ENCODE results near the gene NEK7. TPM values are rescaled to one million over a fixed set of nuclear protein-coding genes. Genes with fewer than 3 reads are reported as not detected.

Gene NEK7
- total RNA-seq, 1 donor: 366 TPM

DNA sequence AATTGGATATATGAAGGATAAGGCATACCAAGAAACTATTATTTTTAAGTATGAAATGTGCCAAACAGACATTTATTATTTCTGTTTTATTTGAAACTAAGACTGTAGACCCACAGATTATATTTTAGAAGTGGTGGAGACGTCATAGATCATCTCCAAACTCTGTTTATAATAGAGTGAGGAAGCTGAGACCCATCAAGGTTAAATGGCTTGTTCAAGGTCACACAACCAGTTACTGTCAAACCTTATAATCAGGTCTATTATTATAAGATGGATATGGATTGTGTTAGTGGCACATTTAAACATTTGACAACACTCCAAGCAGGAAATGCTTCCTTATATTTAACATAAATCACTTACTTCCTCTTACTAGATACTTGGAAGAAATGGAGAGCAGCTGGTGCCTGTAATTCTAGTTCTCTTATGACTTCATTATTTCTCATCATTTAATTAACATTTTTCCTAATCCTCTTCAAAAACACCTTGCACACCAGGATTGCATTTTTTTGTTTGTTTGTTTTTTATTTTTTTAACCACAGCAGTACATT lies 117.0 kb downstream of the NEK7 start:
- TF ChIP-seq, protein P1, sequence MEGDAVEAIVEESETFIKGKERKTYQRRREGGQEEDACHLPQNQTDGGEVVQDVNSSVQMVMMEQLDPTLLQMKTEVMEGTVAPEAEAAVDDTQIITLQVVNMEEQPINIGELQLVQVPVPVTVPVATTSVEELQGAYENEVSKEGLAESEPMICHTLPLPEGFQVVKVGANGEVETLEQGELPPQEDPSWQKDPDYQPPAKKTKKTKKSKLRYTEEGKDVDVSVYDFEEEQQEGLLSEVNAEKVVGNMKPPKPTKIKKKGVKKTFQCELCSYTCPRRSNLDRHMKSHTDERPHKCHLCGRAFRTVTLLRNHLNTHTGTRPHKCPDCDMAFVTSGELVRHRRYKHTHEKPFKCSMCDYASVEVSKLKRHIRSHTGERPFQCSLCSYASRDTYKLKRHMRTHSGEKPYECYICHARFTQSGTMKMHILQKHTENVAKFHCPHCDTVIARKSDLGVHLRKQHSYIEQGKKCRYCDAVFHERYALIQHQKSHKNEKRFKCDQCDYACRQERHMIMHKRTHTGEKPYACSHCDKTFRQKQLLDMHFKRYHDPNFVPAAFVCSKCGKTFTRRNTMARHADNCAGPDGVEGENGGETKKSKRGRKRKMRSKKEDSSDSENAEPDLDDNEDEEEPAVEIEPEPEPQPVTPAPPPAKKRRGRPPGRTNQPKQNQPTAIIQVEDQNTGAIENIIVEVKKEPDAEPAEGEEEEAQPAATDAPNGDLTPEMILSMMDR (IDR thresholded peaks at IDR 0.05; ENCODE audit: insufficient read depth, low read depth, low read length): no peak
- H3K4me3 ChIP-seq (ENCODE audit: low read depth, low read length): no peak overlapping the region
- DNase-seq (ENCODE audit: low read depth): no peak

DNA sequence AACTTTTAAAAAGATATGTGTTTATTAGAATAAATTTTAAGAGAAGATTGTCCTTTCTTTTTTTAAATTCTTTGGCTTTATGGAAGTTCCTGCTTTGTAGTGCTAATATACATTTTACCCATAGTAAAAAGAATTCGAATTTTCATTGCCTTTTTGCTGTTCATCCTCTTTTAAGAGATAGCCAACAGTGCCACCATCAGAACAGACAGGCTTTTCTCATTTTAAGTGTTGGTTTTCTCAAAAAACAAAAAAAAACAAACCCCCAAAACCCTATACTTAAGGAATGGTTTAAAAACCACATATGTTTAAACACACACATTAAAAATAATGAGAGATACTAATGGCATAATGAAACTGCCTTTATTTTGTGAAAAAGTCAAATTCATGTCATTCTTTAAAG lies 118.8 kb downstream of the NEK7 start:
- DNase-seq (ENCODE audit: low read depth): no peak
- TF ChIP-seq, protein P1 (IDR thresholded peaks at IDR 0.05; ENCODE audit: insufficient read depth, low read depth, low read length): no peak
- no peak overlapping the region for H3K4me3 ChIP-seq (ENCODE audit: low read depth, low read length)

DNA sequence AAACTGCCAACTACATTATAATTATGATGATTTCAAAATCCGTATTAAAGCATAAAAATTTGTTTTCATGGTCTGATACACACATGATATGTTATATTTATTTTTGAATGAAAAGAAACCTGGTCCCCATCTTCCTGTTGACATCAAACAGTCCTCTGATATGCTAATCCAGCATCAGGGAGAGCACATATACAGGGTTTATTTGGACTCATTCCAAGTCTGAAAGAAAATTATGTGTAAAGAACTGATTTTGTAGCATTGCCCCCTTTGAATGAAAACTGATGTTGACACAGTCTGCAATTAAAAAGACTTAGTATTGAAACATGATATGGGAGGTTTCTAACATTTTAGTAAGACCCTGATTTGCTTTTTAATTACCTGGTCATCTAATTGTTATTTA lies 119.4 kb downstream of the NEK7 start:
- no peak for DNase-seq (ENCODE audit: low read depth)
- no peak overlapping the region for H3K4me3 ChIP-seq (ENCODE audit: low read depth, low read length)
- TF ChIP-seq, protein P1 (IDR thresholded peaks at IDR 0.05; ENCODE audit: insufficient read depth, low read depth, low read length): no peak

DNA sequence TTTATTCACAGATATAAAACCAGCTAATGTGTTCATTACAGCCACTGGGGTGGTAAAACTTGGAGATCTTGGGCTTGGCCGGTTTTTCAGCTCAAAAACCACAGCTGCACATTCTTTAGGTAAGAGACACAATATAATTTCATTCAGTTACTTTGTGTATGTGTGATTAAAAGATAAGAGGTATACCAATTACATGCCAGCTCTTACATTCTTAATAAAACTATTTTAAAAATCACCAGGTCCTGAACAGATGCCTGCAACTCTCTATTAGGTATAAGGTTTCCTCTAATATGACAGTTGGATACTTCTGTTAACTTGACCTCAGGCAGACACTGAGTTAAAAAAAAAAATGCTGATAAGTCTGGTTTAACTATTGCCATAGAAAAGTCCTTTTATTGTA lies 122.1 kb downstream of the NEK7 start:
- no peak for DNase-seq (ENCODE audit: low read depth)

DNA sequence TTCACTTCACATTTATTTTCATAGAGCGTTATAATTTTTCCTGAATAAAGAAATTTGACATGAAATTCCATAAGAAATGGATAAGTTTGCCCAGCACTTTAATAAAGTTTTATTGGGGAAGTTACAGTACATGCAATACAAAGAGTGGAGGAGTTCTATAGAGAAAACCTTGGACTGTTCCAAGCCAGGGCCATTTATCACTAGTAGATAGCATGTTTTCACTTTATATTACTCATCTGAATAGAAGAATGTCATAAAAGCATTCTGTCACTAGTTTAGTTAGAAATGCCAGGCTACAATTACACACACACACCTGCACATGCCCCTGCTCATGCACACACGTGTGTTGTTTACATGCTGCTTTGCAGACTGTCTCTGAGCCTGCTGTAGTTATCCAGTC lies 123.3 kb downstream of the NEK7 start:
- TF ChIP-seq, protein P1 (IDR thresholded peaks at IDR 0.05; ENCODE audit: insufficient read depth, low read depth, low read length): no peak
- DNase-seq (ENCODE audit: low read depth): no peak
- H3K4me3 ChIP-seq (ENCODE audit: low read depth, low read length): no peak overlapping the region

More for the DNA sequence above, 122.1 kb downstream of the NEK7 start:
- TF ChIP-seq, protein P1 (IDR thresholded peaks at IDR 0.05; ENCODE audit: insufficient read depth, low read depth, low read length): no peak
- no peak overlapping the region for H3K4me3 ChIP-seq (ENCODE audit: low read depth, low read length)

DNA sequence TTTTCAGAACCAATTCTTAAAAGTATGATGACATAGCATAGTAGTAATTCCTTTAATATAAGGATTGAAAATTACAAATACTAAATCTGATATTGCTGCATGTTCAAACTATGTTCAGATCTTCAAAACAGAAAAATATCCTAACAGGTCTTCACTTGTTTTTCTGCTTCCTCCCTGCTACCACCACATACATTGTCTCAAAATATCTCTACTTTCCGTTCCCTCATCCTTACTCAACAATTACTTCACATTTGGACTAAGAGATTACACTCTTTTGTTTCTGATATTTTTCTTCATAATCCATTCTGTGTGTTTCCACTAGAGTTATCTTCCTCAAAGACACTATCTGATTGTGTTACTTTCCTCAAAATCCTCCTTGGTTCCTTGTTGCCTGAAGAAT lies 125.1 kb downstream of the NEK7 start:
- TF ChIP-seq, protein P1 (IDR thresholded peaks at IDR 0.05; ENCODE audit: insufficient read depth, low read depth, low read length): no peak
- no peak for DNase-seq (ENCODE audit: low read depth)
- no peak overlapping the region for H3K4me3 ChIP-seq (ENCODE audit: low read depth, low read length)

DNA sequence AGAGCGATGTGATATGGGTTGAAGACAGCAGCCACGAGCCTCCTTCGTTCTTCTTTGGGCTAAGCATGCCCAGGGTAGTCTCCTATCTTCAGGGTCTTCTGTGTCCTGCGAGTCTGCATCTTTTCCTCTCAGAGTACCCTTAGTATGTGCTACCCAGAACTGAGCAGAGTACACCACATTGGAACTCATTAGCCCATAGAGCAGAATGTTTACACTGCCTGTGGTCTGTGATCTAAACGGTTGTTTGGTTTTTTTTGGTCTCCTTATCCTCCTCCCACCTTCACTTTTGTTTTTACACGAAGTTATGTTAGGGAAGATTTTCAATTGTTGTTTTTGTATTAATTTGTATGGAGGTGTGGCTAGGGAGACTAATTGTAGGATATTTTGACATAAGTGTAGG lies 126.4 kb downstream of the NEK7 start:
- DNase-seq (ENCODE audit: low read depth): peak; percentile 65
- TF ChIP-seq, protein P1 (IDR thresholded peaks at IDR 0.05; ENCODE audit: insufficient read depth, low read depth, low read length): no peak
- peak overlapping the region; percentile 7 for H3K4me3 ChIP-seq (ENCODE audit: low read depth, low read length)
